ENCODE measurements around the gene UGGT2.

GRCh38 chr13:95861296-95861695 is 191.9 kb downstream of the UGGT2 start:
- TF ChIP-seq CTCF (IDR thresholded peaks at IDR 0.05): no peak
- no peak for TF ChIP-seq POLR2A (IDR thresholded peaks at IDR 0.05)
- no peak for TF ChIP-seq POLR2AphosphoS5 (IDR thresholded peaks at IDR 0.05)
- no peak for TF ChIP-seq EP300 (IDR thresholded peaks at IDR 0.05)
